HG02759 (cell line): ENCODE results near the gene FCRL2.
A peak's percentile ranks its signal among the peaks of the same experiment; 100 is the strongest.

Experiments
- ATAC-seq: cut with Tn5 transposase; IDR thresholded peaks from one replicate; pipeline ENCODE4 v1.9.1; 2021; ENCODE audit warnings: mild to moderate bottlenecking, moderate library complexity; ENCODE audit not compliant: unreplicated experiment

FCRL2 gene, protein sequence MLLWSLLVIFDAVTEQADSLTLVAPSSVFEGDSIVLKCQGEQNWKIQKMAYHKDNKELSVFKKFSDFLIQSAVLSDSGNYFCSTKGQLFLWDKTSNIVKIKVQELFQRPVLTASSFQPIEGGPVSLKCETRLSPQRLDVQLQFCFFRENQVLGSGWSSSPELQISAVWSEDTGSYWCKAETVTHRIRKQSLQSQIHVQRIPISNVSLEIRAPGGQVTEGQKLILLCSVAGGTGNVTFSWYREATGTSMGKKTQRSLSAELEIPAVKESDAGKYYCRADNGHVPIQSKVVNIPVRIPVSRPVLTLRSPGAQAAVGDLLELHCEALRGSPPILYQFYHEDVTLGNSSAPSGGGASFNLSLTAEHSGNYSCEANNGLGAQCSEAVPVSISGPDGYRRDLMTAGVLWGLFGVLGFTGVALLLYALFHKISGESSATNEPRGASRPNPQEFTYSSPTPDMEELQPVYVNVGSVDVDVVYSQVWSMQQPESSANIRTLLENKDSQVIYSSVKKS

GRCh38 chr1:157776971-157777391, at the start of gene FCRL2:
Gene FCRL2 (minus strand): TSS chr1:157777132. CDS start chr1:157777073, 59 bp downstream.
- peak; percentile 62 for ATAC-seq

DNA sequence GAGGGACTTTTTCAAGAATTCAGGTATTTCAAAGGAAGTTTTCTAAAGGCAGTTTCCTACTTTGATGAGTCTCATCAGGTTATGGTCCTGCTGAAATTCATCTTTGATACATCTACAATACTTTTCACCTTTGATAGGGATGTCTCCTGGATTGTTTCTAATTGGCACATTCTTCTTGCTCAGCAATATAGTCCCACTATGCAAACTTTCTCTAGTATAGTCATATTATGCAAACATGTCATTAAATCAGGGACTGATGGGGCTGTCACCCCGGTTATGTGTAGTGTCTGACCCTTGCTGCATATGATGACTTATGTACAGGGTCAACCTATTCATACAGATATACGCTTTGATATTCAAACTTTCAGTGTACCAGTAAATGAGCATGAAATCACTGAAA, 43.4 kb upstream of the FCRL2 start:
- ATAC-seq = no peak

GRCh38 chr1:157819896-157820295, 43.0 kb upstream of the FCRL2 start, which contains the start of gene FCRL1:
Gene FCRL1 (minus strand): TSS chr1:157820120. CDS start chr1:157820037, 83 bp downstream.
- ATAC-seq = no peak

DNA sequence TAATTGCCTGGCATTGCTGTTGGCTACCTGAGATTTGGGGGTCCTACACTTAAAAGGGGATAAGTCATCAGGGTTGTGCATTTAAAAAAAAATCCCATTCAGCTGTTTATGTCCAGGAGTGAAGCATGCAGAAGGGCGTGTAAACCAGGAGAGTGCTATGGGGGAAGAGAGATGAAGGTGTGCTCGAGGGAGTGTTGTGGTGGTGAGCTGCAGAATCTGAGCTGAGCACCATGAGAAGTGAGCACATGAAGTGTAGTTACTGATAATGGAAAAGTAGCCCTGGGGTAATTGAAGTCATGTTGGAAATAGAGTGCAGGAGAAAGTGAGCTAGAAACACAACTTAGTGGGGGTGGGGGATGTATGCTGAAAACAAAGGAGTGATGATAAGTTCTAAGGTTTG, 42.3 kb upstream of the FCRL2 start:
- no peak for ATAC-seq

GRCh38 chr1:157813269-157813668, 36.3 kb upstream of the FCRL2 start:
- ATAC-seq = no peak

DNA sequence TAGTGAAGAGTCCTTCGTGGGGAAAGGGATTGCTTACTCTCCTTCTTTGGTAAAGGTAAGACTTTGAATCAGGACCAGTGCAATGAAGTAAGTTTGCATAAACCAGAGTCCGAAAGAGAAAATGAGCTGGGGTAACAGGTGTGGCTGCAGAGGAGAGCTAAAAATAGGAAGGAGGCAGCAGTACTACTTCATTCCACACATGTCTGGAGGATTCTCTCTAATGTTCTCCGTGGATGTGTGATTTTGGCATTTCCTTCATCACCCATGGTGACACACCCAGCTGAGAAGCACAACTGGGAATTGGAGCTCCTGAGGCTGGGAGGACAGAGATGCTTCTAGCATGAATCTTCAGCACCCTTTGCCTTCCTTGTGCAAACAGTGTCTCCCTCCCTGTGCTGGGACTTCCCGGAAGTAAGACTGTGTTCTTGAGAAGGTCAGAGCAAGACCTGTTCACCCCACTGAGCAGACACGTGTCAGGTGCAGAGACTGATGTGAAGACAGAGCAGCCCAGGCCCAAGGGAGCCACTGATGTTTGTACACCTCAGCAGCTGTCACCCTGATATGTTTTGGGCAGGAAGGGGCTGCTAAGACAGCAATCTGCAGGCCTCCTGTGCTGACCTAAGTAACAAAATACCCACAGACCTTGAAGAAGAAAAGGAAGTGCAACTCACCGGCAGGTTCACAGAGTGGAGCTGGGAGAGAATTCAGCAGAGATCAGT, 29.7 kb upstream of the FCRL2 start:
- ATAC-seq = peak; percentile 93

DNA sequence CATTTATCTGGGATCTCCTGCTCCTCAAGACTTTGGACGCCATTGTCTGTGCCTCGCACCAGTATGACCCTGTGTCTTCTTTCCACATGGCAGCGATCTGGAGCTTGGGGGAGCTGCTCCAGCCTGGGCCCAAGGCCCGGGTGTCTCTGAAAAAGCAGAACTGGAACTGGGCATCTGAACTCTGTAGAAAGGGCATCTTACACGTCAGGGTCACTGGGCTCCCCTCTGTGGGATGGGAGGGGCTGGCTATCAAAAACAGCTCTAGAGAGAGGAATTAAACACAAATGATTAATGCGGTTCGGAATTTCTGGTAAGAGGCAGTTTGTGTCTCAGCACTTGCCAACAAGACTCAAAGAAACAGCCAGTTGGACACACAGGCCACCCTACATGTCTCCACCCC, 26.9 kb upstream of the FCRL2 start:
- no peak for ATAC-seq

DNA sequence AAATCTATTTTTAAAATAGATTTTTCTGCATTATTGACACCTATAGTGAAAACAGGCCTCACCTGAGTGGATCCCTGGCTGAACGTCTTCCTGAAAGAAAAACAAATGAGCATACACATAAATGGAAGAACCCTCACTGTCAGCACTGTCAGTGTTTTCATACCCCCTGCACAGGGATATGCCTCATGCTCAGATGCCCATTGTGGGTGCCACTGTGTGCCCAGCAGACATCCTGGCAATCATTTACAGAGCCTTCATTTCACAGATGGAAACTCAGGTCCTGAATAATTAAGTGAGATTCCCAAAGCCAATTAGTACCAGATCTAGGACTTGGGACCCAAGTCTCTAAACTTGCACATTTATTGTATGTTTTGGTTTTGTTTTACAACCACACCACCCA, 23.1 kb upstream of the FCRL2 start:
- no peak for ATAC-seq

- ATAC-seq = no peak
Measured at GRCh38 chr1:157798211-157798610, 21.3 kb upstream of the FCRL2 start.

- ATAC-seq = no peak
Measured at GRCh38 chr1:157785248-157785647, 8.3 kb upstream of the FCRL2 start.

DNA sequence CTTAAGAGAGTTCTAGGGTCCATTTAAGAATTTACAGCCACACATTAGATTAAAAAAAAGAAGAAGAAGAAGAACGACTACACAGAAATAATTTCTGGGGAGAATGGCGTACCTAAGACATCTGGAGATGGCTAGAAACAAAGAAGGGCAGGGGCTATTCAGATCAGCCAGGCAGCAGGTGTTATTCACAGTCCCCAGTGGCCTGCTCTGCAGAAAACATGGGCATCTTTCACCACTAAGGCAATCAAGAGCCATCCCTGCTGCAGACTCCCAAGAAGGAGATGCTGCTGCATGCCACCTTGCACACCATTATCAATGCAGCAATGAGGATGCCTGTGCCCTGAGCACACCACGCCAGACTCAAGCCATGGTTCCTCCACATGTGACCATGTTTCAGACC, 7.9 kb upstream of the FCRL2 start:
- no peak for ATAC-seq

- no peak for ATAC-seq
Measured at GRCh38 chr1:157782931-157783330, 6.0 kb upstream of the FCRL2 start.

GRCh38 chr1:157781048-157781447, 4.1 kb upstream of the FCRL2 start:
- peak; percentile 64 for ATAC-seq

DNA sequence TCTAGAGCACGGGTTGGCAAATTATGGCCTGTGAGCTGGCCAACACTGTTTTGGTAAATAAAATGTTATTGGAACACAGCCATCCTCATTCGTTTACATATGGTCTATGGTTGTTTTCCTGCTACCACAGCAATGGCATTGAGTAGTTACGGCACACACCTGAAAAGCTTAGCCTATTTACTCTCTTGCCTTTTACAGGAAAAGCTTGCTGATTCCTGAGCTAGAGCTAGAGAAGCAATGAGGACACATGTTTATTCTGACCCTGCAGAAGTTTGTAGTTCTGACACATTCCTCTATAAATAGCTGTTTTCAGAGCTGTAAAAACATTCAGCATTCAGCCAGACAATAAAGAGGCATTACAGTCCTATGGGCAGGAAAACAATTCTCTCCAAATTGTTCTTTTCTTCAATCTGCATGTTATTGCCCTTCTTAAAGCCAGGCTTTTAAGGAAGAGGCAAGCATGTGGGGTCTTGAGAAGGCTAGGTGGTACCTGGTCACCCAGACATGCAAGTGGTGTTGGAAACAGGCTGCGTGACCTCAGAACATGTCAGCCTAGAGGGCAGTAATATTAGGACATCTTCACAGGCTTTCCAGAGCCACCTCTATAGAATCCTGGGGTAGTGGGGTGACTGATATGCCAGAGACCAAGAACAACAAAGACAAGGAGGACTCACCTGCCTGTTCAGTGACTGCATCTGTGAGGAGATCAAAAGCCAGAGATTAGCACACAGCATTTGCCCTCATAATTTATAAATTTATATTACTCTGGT, 1.6 kb downstream of the FCRL2 start:
- no peak for ATAC-seq

DNA sequence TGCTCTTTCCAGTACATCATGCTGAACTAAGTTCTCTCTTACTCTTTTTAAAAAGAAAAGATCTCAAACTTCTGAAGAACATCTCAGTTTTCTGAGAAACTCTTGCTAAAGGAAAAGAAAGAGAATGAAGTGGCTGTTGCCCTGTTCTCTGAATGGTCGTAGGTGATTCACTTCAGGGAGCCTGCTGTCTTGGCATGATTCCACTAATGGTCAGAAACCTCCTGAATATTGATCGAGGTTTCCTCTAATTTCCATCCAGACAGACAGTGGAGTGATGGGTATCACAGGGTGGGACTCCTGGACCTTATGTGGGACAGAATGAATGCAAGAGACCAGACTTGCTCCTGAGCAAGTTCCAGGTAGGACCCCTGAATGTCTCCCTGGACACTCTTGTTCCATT, 2.5 kb downstream of the FCRL2 start:
- no peak for ATAC-seq

GRCh38 chr1:157773493-157774350, 3.2 kb downstream of the FCRL2 start:
- peak; percentile 60 for ATAC-seq

DNA sequence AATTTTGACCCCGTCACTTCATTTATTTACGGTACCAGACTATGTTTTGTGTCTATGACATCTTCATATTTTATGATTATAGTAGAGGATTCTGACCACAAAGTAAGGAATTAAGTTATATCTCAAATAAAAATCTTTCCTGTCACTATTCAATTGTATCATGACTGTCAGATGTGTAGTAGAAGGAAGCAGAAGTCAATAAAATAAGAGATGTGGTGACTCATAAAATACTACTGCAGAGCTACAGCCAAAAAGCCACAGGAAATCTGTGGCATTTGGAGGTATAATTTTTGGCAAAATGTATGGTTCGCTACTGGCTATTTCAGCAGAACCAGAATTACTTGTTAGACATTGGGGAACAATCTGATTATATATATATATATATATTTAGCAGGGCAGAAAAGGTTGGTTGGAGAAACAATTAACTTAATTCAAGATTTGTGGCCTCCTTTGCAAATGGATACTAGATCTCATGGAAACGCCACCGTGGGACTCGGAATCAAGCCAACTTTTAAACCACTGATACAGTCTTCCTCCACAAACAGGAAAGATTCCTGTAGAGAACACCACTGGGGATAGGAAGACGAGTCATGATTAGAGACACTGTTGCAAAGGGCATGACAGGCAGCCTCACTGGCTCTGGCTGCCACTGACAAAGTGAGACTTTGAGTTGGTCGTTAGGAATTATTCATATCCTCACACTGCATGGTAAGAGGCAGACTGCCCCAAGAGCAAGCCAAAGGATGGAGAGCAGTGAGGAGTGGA, 5.1 kb downstream of the FCRL2 start:
- no peak for ATAC-seq

DNA sequence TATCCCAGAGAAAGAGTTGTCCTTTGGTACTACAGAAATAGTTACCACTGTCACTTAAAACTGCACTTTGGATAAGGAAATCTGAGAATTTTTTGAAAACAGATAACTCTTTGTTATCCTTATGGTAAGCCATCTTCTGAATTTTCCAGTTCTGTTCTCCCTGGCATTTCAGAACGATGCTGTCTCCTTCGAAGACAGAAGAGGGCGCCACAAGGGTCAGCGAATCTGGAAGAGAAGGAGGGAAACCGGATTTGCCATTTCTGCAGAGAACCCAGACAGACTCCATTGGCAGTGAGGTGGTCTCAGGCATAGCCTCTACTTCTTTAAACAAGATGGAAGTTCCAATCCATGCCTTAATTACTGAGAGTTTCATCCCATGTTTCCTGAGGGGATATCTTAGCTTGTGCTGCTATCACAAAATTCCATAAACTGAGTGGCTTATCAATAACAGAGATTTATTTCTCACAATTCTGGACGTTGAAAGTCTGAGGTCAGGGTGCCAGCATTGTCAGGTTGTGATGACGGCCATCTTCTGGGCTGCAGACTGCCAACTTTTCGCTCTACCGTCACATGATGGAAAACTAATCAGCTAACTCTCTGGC, 6.4 kb downstream of the FCRL2 start:
- ATAC-seq = no peak

GRCh38 chr1:157766792-157767191, 10.1 kb downstream of the FCRL2 start:
- ATAC-seq = no peak
